WTC11 (cell line): ENCODE results near the gene KCNN4. TPM values are rescaled to one million over a fixed set of nuclear protein-coding genes. Genes with fewer than 3 reads are reported as not detected.

Experiments used
- ATAC-seq: fragments of 200-7000 bp; cut with Tn5 transposase; 2 replicates; pipeline ENCODE4 v1.10.0; 2021; ENCODE audit warnings: mild to moderate bottlenecking, moderate library complexity
- CTCF ChIA-PET: fragments of 300-600 bp; sonication (Branson Sonifier 250); formaldehyde crosslinking; loops from one replicate; lab custom pipeline; 2021; ENCODE audit warnings: antibody characterized with exemption; lab: Charles Lee
- POLR2A ChIA-PET: fragments of 350-600 bp; sonication (Branson Sonifier 250); formaldehyde crosslinking; loops from one replicate; lab custom pipeline; 2021; ENCODE audit warnings: antibody characterized with exemption; lab: Charles Lee
- DNase-seq: peaks from one replicate; pipeline ENCODE4 v3.0.0; 2021; ENCODE audit warnings: low spot score
- H3K27ac Mint-ChIP-seq: 2 replicates; pipeline ENCODE4 v1.8.0; 2021; ENCODE audit warnings: mixed read lengths
- H3K27me3 Mint-ChIP-seq: 2 replicates; pipeline ENCODE4 v1.8.0; 2021; ENCODE audit warnings: low read depth, mild to moderate bottlenecking, moderate library complexity, mixed read lengths
- H3K36me3 Mint-ChIP-seq: 2 replicates; pipeline ENCODE4 v1.8.0; 2021; ENCODE audit warnings: mixed read lengths
- H3K4me1 Mint-ChIP-seq: 2 replicates; pipeline ENCODE4 v1.8.0; 2022; ENCODE audit warnings: mixed read lengths
- H3K4me3 Mint-ChIP-seq: 2 replicates; pipeline ENCODE4 v1.8.0; 2021; ENCODE audit warnings: mild to moderate bottlenecking, moderate library complexity, mixed read lengths
- H3K9me3 Mint-ChIP-seq: 2 replicates; pipeline ENCODE4 v1.8.0; 2021; ENCODE audit warnings: mixed read lengths
- ATF3 ChIP-seq: sonication (generic); formaldehyde crosslinking; conservative IDR thresholded peaks from 2 replicates; pipeline ENCODE4 v1.8.1; 2022; ENCODE audit warnings: mild to moderate bottlenecking, missing genetic modification reagents
- CREB1 ChIP-seq: sonication (generic); formaldehyde crosslinking; IDR thresholded peaks from 2 replicates; pipeline ENCODE4 v1.8.0; 2023; ENCODE audit warnings: mild to moderate bottlenecking, missing genetic modification reagents
- CREM ChIP-seq: sonication (generic); formaldehyde crosslinking; IDR thresholded peaks from 2 replicates; pipeline ENCODE4 v1.8.1; 2022; ENCODE audit warnings: mild to moderate bottlenecking, missing genetic modification reagents, moderate library complexity
- E2F1 ChIP-seq: sonication (generic); formaldehyde crosslinking; IDR thresholded peaks from 2 replicates; pipeline ENCODE4 v1.8.0; 2022; ENCODE audit warnings: mild to moderate bottlenecking, missing genetic modification reagents
- FOXP1 ChIP-seq: sonication (generic); formaldehyde crosslinking; IDR thresholded peaks from 2 replicates; pipeline ENCODE4 v1.8.0; 2022; ENCODE audit warnings: missing genetic modification reagents, mild to moderate bottlenecking, moderate library complexity, borderline replicate concordance
- GABPB1 ChIP-seq: sonication (generic); formaldehyde crosslinking; IDR thresholded peaks from 2 replicates; pipeline ENCODE4 v1.8.1; 2023; ENCODE audit warnings: mild to moderate bottlenecking, missing genetic modification reagents
- GTF2I ChIP-seq: fragments of 250-450 bp; sonication (Bioruptor Pico); conservative IDR thresholded peaks from 2 replicates; pipeline ENCODE4 v1.4.0; 2021; ENCODE audit warnings: mild to moderate bottlenecking
- IRF1 ChIP-seq: sonication (generic); formaldehyde crosslinking; IDR thresholded peaks from 2 replicates; pipeline ENCODE4 v1.8.0; 2023; ENCODE audit warnings: missing genetic modification reagents
- MLX ChIP-seq: sonication (generic); formaldehyde crosslinking; IDR thresholded peaks from 2 replicates; pipeline ENCODE4 v1.8.1; 2023; ENCODE audit warnings: mild to moderate bottlenecking, missing genetic modification reagents, moderate library complexity
- MYBL2 ChIP-seq: sonication (generic); formaldehyde crosslinking; IDR thresholded peaks from 2 replicates; pipeline ENCODE4 v1.8.1; 2023; ENCODE audit warnings: mild to moderate bottlenecking, moderate library complexity, missing genetic modification reagents
- PREB ChIP-seq: sonication (generic); formaldehyde crosslinking; IDR thresholded peaks from 2 replicates; pipeline ENCODE4 v1.8.1; 2022; ENCODE audit warnings: mild to moderate bottlenecking, missing genetic modification reagents, moderate library complexity, borderline replicate concordance
- RORB ChIP-seq: fragments of 250-450 bp; sonication (Bioruptor Pico); IDR thresholded peaks from 2 replicates; pipeline ENCODE4 v1.9.0; 2021; ENCODE audit warnings: mild to moderate bottlenecking
- SMAD3 ChIP-seq: sonication (generic); formaldehyde crosslinking; IDR thresholded peaks from 2 replicates; pipeline ENCODE4 v1.8.0; 2022; ENCODE audit warnings: missing genetic modification reagents, mild to moderate bottlenecking, borderline replicate concordance
- STAT6 ChIP-seq: sonication (generic); formaldehyde crosslinking; conservative IDR thresholded peaks from 2 replicates; pipeline ENCODE4 v1.8.1; 2023; ENCODE audit warnings: mild to moderate bottlenecking, low read depth, missing genetic modification reagents, moderate library complexity
- TP53 ChIP-seq: sonication (generic); formaldehyde crosslinking; IDR thresholded peaks from 2 replicates; pipeline ENCODE4 v1.8.1; 2023; ENCODE audit warnings: mild to moderate bottlenecking, missing genetic modification reagents
- ZNF138 ChIP-seq: sonication (generic); formaldehyde crosslinking; conservative IDR thresholded peaks from 2 replicates; pipeline ENCODE4 v1.8.1; 2022; ENCODE audit warnings: mild to moderate bottlenecking, moderate library complexity, missing genetic modification reagents
- ZNF396 ChIP-seq: fragments of 250-450 bp; sonication (Bioruptor Pico); IDR thresholded peaks from 2 replicates; pipeline ENCODE4 v1.8.0; 2021; ENCODE audit warnings: mild to moderate bottlenecking, moderate library complexity, borderline replicate concordance
- ZNF425 ChIP-seq: fragments of 250-450 bp; sonication (Bioruptor Pico); conservative IDR thresholded peaks from 2 replicates; pipeline ENCODE4 v1.9.0; 2021; ENCODE audit warnings: mild to moderate bottlenecking
- ZNF512 ChIP-seq: sonication (generic); formaldehyde crosslinking; IDR thresholded peaks from 2 replicates; pipeline ENCODE4 v1.8.1; 2022; ENCODE audit warnings: missing genetic modification reagents, borderline replicate concordance
- total RNA-seq: library from RNA; stranded (reverse); gene quantifications from 3 replicates; pipeline ENCODE4 v1.2.3, GENCODE V29; 2021

The KCNN4 gene
- total RNA-seq, 1 experiment from 2014 or later, result 0.98 TPM

- no peak for TF ChIP-seq FOXP1 (CRISPR knock-in tag)
- TF ChIP-seq CREB1, result no peak
- TF ChIP-seq MYBL2 (CRISPR knock-in tag), result no peak
- TF ChIP-seq PREB, result no peak
- TF ChIP-seq TP53 (CRISPR knock-in tag), result no peak
- TF ChIP-seq SMAD3 (CRISPR knock-in tag), result no peak
- no peak for TF ChIP-seq CREM (CRISPR knock-in tag)
- TF ChIP-seq, all 79 proteins: peak for 0
These were observed 2.9 kb upstream of the KCNN4 start (continued) for GRCh38 chr19:43783636-43784035.

GRCh38 chr19:43782689-43783231 lies 2.0 kb upstream of the KCNN4 start:
- ChIA-PET CTCF (no interaction called here), POLR2A (no interaction called here)
- Mint-ChIP-seq H3K27ac (no peak overlapping the region), H3K4me1 (peaks cover 26% of the 10 kb centered on the region), H3K4me3 (no peak overlapping the region), H3K27me3 (peaks cover 4% of the 10 kb centered on the region), H3K36me3 (no peaks in the 10 kb centered on the region), H3K9me3 (no peaks in the 10 kb centered on the region)
- DNase-seq, result no peak
- TF ChIP-seq ZNF138 (CRISPR knock-in tag) (no peak), GTF2I (CRISPR knock-in tag) (no peak), IRF1 (CRISPR knock-in tag) (no peak), RORB (CRISPR knock-in tag) (no peak), ZNF425 (CRISPR knock-in tag) (no peak)
- no peak for ATAC-seq

- Mint-ChIP-seq H3K9me3 (no peaks in the 10 kb centered on the region), H3K4me3 (no peak overlapping the region), H3K36me3 (no peaks in the 10 kb centered on the region)
- TF ChIP-seq ZNF396 (CRISPR knock-in tag) (no peak), MLX (CRISPR knock-in tag) (no peak), E2F1 (CRISPR knock-in tag) (no peak), STAT6 (CRISPR knock-in tag) (no peak), ZNF512 (CRISPR knock-in tag) (no peak), GABPB1 (no peak), ATF3 (CRISPR knock-in tag) (no peak)
- TF ChIP-seq, all 79 proteins: peak for 0
- Mint-ChIP-seq H3K4me1 (peaks cover 31% of the 10 kb centered on the region), H3K27ac (no peak overlapping the region), H3K27me3 (peaks cover 4% of the 10 kb centered on the region)
- ATAC-seq (no peak), DNase-seq (no peak)
- CTCF ChIA-PET, result interaction anchor here (0.8 kb wide), 1 partner anchor 16 kb away, joined by 3 read pairs; no protein-coding TSS in a partner anchor
- POLR2A ChIA-PET, result no interaction called here
These were observed 1.5 kb upstream of the KCNN4 start for GRCh38 chr19:43782311-43782660.
